H1 (cell line): ENCODE data around the gene NKIRAS2. TPM values are rescaled to one million over a fixed set of nuclear protein-coding genes. Genes with fewer than 3 reads are reported as not detected.

Source experiments
- CTCF ChIA-PET: fragments of 300-600 bp; sonication (Branson Sonifier 250); formaldehyde crosslinking; loops from one replicate; lab custom pipeline; 2021; ENCODE audit not compliant: partially characterized antibody; lab: Charles Lee
- POLR2A ChIA-PET: fragments of 300-600 bp; sonication (Branson Sonifier 250); formaldehyde crosslinking; loops from one replicate; lab custom pipeline; 2021; ENCODE audit warnings: inconsistent platforms; ENCODE audit not compliant: partially characterized antibody; lab: Charles Lee
- DNase-seq, 2 experiments: peaks; one replicate each; pipeline versions ENCODE4 v3.0.0 to v3.0.0-alpha.2; 2010 to 2022; ENCODE audit warnings: low spot score in 2 of 2, low read depth in 1 of 2, mixed read lengths in 1 of 2
- FAIRE-seq: peaks from 2 replicates; lab custom pipeline; 2011; peaks lifted over from hg19 to GRCh38; lab: Jason Lieb, UNC
- H2AFZ ChIP-seq: 2 replicates; pipeline ENCODE4 v1.8.1; 2012; ENCODE audit warnings: low read length, inconsistent platforms
- H2AK5ac ChIP-seq: 2 replicates; pipeline ENCODE4 v1.6.1; 2013; ENCODE audit warnings: low read depth, low read length
- H2BK120ac ChIP-seq: replicated peaks from 2 replicates; pipeline ENCODE3; 2013; ENCODE audit warnings: low read depth, low read length, inconsistent platforms
- H2BK12ac ChIP-seq: 2 replicates; pipeline ENCODE4 v1.6.1; 2013; ENCODE audit warnings: low read depth, low read length
- H2BK15ac ChIP-seq: 2 replicates; pipeline ENCODE4 v1.6.1; 2013; ENCODE audit warnings: low read length
- H2BK20ac ChIP-seq: 2 replicates; pipeline ENCODE4 v1.6.1; 2013; ENCODE audit warnings: low read length
- H2BK5ac ChIP-seq: 2 replicates; pipeline ENCODE4 v1.6.1; 2013; ENCODE audit warnings: low read depth, low read length
- H3K14ac ChIP-seq: 2 replicates; pipeline ENCODE4 v1.6.1; 2013; ENCODE audit warnings: inconsistent platforms; ENCODE audit not compliant: insufficient read length
- H3K18ac ChIP-seq: 2 replicates; pipeline ENCODE4 v1.6.1; 2013; ENCODE audit warnings: low read length; ENCODE audit errors: extremely low read depth
- H3K23ac ChIP-seq: 2 replicates; pipeline ENCODE4 v1.6.1; 2013; ENCODE audit warnings: inconsistent platforms; ENCODE audit not compliant: insufficient read length
- H3K23me2 ChIP-seq: 2 replicates; pipeline ENCODE4 v1.6.1; 2013; ENCODE audit warnings: low read depth, low read length
- H3K27ac ChIP-seq: 2 replicates; pipeline ENCODE4 v1.6.1; 2011; ENCODE audit warnings: low read depth, low read length, inconsistent platforms
- H3K27me3 ChIP-seq, 4 experiments: replicated peaks in 1 of 4; 1 replicate in 1 of 4; 2 replicates in 3 of 4; pipeline versions ENCODE4 v1.6.1 to v1.8.1; 2011 to 2013; ENCODE audit warnings: low read length in 3 of 4, mild to moderate bottlenecking in 3 of 4, inconsistent platforms in 2 of 4, mixed read lengths in 2 of 4, moderate library complexity in 1 of 4; ENCODE audit not compliant: control insufficient read depth in 3 of 4, insufficient read depth in 3 of 4; ENCODE audit errors: extremely low read depth in 1 of 4
- H3K36me3 ChIP-seq, 4 experiments: 2 replicates each; pipeline versions ENCODE4 v1.6.1 to v1.8.1; 2011 to 2013; ENCODE audit warnings: mild to moderate bottlenecking in 4 of 4, low read length in 3 of 4, moderate library complexity in 2 of 4, control low read depth in 1 of 4, inconsistent platforms in 1 of 4; ENCODE audit not compliant: insufficient read depth in 4 of 4, control insufficient read depth in 2 of 4
- H3K4ac ChIP-seq: replicated peaks from 2 replicates; pipeline ENCODE3; 2013; ENCODE audit warnings: low read length, low read depth, mixed read lengths, inconsistent platforms; ENCODE audit not compliant: insufficient read length
- H3K4me1 ChIP-seq, 4 experiments: replicated peaks in 1 of 4; 1 replicate in 1 of 4; 2 replicates in 3 of 4; pipeline versions ENCODE4 v1.6.1 to v1.8.1; 2011 to 2013; ENCODE audit warnings: low read length in 3 of 4, inconsistent platforms in 2 of 4, mixed read lengths in 1 of 4; ENCODE audit not compliant: insufficient read depth in 4 of 4, control insufficient read depth in 3 of 4
- H3K4me2 ChIP-seq, 2 experiments: 2 replicates each; pipeline versions ENCODE4 v1.6.1 to v1.8.1; 2011 to 2013; ENCODE audit warnings: low read depth in 2 of 2, low read length in 2 of 2, control low read depth in 1 of 2, inconsistent platforms in 1 of 2, mild to moderate bottlenecking in 1 of 2; ENCODE audit not compliant: insufficient read depth in 1 of 2
- H3K4me3 ChIP-seq, 4 experiments: fragments of 200-600, 300-600 bp in 1 of 4; sonication (generic), shearing (Covaris generic), sonication (Bioruptor Twin) in 1 of 4; 2 replicates each; pipeline versions ENCODE4 v1.5.1 to v1.8.1; 2011 to 2016; ENCODE audit warnings: low read length in 4 of 4, low read depth in 3 of 4, control low read depth in 2 of 4, inconsistent platforms in 2 of 4, mild to moderate bottlenecking in 2 of 4, mixed read lengths in 1 of 4, moderate library complexity in 1 of 4; ENCODE audit not compliant: insufficient read depth in 2 of 4; ENCODE audit errors: extremely low read depth in 1 of 4
- H3K56ac ChIP-seq: replicated peaks from 2 replicates; pipeline ENCODE3; 2013; ENCODE audit warnings: low read depth, mild to moderate bottlenecking, mixed read lengths, low read length, inconsistent platforms; ENCODE audit not compliant: insufficient read length
- H3K79me1 ChIP-seq: 2 replicates; pipeline ENCODE4 v1.6.1; 2013; ENCODE audit warnings: low read depth, low read length, control low read depth
- H3K79me2 ChIP-seq, 2 experiments: 2 replicates each; pipeline versions ENCODE4 v1.6.1 to v1.8.1; 2012 to 2013; ENCODE audit warnings: low read length in 2 of 2, mild to moderate bottlenecking in 2 of 2, inconsistent platforms in 1 of 2; ENCODE audit not compliant: insufficient read depth in 2 of 2, control insufficient read depth in 1 of 2
- H3K9ac ChIP-seq, 4 experiments: replicated peaks in 1 of 4; 1 replicate in 1 of 4; 2 replicates in 3 of 4; pipeline versions ENCODE4 v1.6.1 to v1.8.1; 2011 to 2013; ENCODE audit warnings: low read depth in 3 of 4, low read length in 3 of 4, control low read depth in 2 of 4, mild to moderate bottlenecking in 2 of 4, moderate library complexity in 2 of 4, inconsistent platforms in 1 of 4; ENCODE audit errors: extremely low read depth in 1 of 4
- H3K9me3 ChIP-seq, 2 experiments: 2 replicates each; pipeline versions ENCODE4 v1.6.1 to v1.8.1; 2012 to 2013; ENCODE audit warnings: mild to moderate bottlenecking in 2 of 2, moderate library complexity in 2 of 2, control low read depth in 1 of 2, inconsistent platforms in 1 of 2, low read depth in 1 of 2, low read length in 1 of 2, mixed read lengths in 1 of 2; ENCODE audit not compliant: insufficient read depth in 2 of 2
- H4K20me1 ChIP-seq, 2 experiments: replicated peaks in 1 of 2; 2 replicates each; pipeline versions ENCODE3 to v1.8.1; 2011 to 2013; ENCODE audit warnings: inconsistent platforms in 2 of 2, low read length in 2 of 2, mild to moderate bottlenecking in 1 of 2; ENCODE audit not compliant: insufficient read depth in 2 of 2, control insufficient read depth in 1 of 2
- H4K5ac ChIP-seq: 2 replicates; pipeline ENCODE4 v1.6.1; 2013; ENCODE audit warnings: low read length, low read depth, mixed read lengths, inconsistent platforms; ENCODE audit not compliant: insufficient read length
- H4K8ac ChIP-seq: 2 replicates; pipeline ENCODE4 v1.8.0; 2013; ENCODE audit warnings: mild to moderate bottlenecking, moderate library complexity, low read length, inconsistent platforms; ENCODE audit not compliant: insufficient read depth; ENCODE audit errors: extremely low read depth
- H4K91ac ChIP-seq: replicated peaks from 2 replicates; pipeline ENCODE3; 2013; ENCODE audit warnings: low read length, mixed read lengths, inconsistent platforms; ENCODE audit not compliant: insufficient read length
- GTF2F1 ChIP-seq: IDR thresholded peaks from 2 replicates; pipeline ENCODE4 v1.6.1; 2012; ENCODE audit warnings: low read depth, low read length, improper control_type of control experiment, borderline replicate concordance
- POLR2AphosphoS5 ChIP-seq: IDR thresholded peaks from 2 replicates; pipeline ENCODE4 v1.6.1; 2011; ENCODE audit warnings: low read depth, low read length
- TAF1 ChIP-seq: IDR thresholded peaks from 2 replicates; pipeline ENCODE4 v1.6.1; 2011; ENCODE audit warnings: mild to moderate bottlenecking, low read depth, low read length
- WGBS, 2 experiments: shearing (Covaris generic) in 1 of 2; methylation state at CpG; one replicate each; pipeline versions ENCODE4 v1.1.6 to v1.1.7; 2013 to 2015; ENCODE audit warnings: low lambda C conversion rate in 2 of 2, mixed read lengths in 2 of 2, inconsistent platforms in 1 of 2, low coverage in 1 of 2, missing lambda C conversion rate in 1 of 2; ENCODE audit not compliant: insufficient replicate concordance in 2 of 2, insufficient coverage in 1 of 2, insufficient read length in 1 of 2; ENCODE audit errors: extremely low coverage in 1 of 2, missing lambda C conversion rate in 1 of 2; 5-methylcytosine and 5-hydroxymethylcytosine counted together
- polyA plus RNA-seq, 7 experiments: library from polyadenylated mRNA; depleted of rRNA in 3 of 7; stranded (reverse) in 5 of 7; unstranded in 2 of 7; fragments of >200 nt in 5 of 7; fragments of 200-250 nt in 2 of 7; gene quantifications; 1 replicate in 5 of 7; 2 replicates in 1 of 7; 4 replicates in 1 of 7; pipeline versions ENCODE4 v1.2.1 to v1.2.3, GENCODE V29; 2011 to 2013; ENCODE audit warnings: missing spikeins in 2 of 7, mixed read lengths in 2 of 7
- total RNA-seq: library from RNA; stranded (reverse); fragmentation: NEBNext Ultra II Directional; extraction: Animal tissue kit (Norgen Biotek cat#: 25700); gene quantifications from 2 replicates; pipeline ENCODE4 v1.2.1, GENCODE V29; 2021

Gene NKIRAS2
- total and polyA plus RNA-seq, 2 of the 8 experiments (the other 6 are each of a cell fraction or from before 2014, with no cell fraction given), result 34.5 to 51.1 TPM

GRCh38 chr17:42018339-42018738 lies 1.6 kb upstream of the NKIRAS2 start:
- H3K4me2 ChIP-seq, result peak overlapping the region; percentile 90
- peak overlapping the region in 3 of 4 experiments; percentile 50 to 99 (median 98); a peak in 4 of 7 replicates for H3K9ac ChIP-seq
- 0 out of 2 replicates have a peak overlapping the region, but pooled peaks have one; percentile 53 for H2BK15ac ChIP-seq
- no peak overlapping the region for H2BK120ac ChIP-seq
- no peak overlapping the region for H3K14ac ChIP-seq
- 0 out of 2 replicates have a peak overlapping the region, but pooled peaks have one; percentile 57 for H2BK20ac ChIP-seq
- DNase-seq (no peak), FAIRE-seq (no peak)
- no peak overlapping the region for H4K91ac ChIP-seq
- H3K56ac ChIP-seq, result no peak overlapping the region
- H3K18ac ChIP-seq, result no peak overlapping the region
- no peak overlapping the region for H2AFZ ChIP-seq
- H3K4me1 ChIP-seq, result peaks cover 2 to 7% (median 4%) of the 10 kb centered on the region in 4 experiments; a peak in 6 of 7 replicates
- 32% methylated on average over 3 of the region's 3 CpGs; no CpG with 5 or more reads in 1 of the 2 experiments for WGBS, 2 experiments
- no peak overlapping the region for H4K8ac ChIP-seq
- H2BK5ac ChIP-seq, result peak overlapping the region; percentile 30; the same call in 1 of the 2 replicates
- no peak overlapping the region for H4K5ac ChIP-seq
- no peak overlapping the region for H2AK5ac ChIP-seq
- H3K79me2 ChIP-seq, result peaks cover 24 to 52% of the 10 kb centered on the region in 2 experiments
- POLR2A ChIA-PET, result interaction anchor here (0.6 to 6.2 kb wide), 27 partner anchors 8 to 1385 kb away, joined by 3 to 67 read pairs (median 5); partner anchors contain the start of genes ACLY, C17orf113, CNP and EIF1
- H3K36me3 ChIP-seq, result peaks cover 4 to 20% (median 9%) of the 10 kb centered on the region in 4 experiments; a peak in 5 of 8 replicates
- H3K4me3 ChIP-seq, result peak overlapping the region; percentile 85 to 99 (median 96); a peak in 7 of 8 replicates
- no peaks in the 10 kb centered on the region for H4K20me1 ChIP-seq
- no peaks in the 10 kb centered on the region for H3K9me3 ChIP-seq
- TF ChIP-seq TAF1 (0 out of 2 replicates have a peak, but pooled peaks have one; percentile 27), POLR2AphosphoS5 (peak; percentile 62), GTF2F1 (no peak)
- TF ChIP-seq, all 59 proteins: peak for 2
- H3K23me2 ChIP-seq, result peaks cover 19% of the 10 kb centered on the region
- CTCF ChIA-PET, result interaction anchor here (0.7 to 38.8 kb wide), 16 partner anchors 9 to 163 kb away, joined by 3 to 1084 read pairs (median 4); partner anchors contain the start of genes DHX58, HSPB9, KAT2A and KCNH4
- H3K23ac ChIP-seq, result no peak overlapping the region
- no peaks in the 10 kb centered on the region for H3K27me3 ChIP-seq
- no peak overlapping the region for H3K4ac ChIP-seq
- 0 out of 2 replicates have a peak overlapping the region, but pooled peaks have one; percentile 98 for H3K27ac ChIP-seq
- H2BK12ac ChIP-seq, result peak overlapping the region; percentile 80
- H3K79me1 ChIP-seq, result no peaks in the 10 kb centered on the region
